Embryonic facial prominence (tissue), 1 donor: Measurements from ENCODE around the gene TGIF2LY.
"Not testable (repeated sequence)": the region's sequence is repeated elsewhere in the genome, so short reads cannot be mapped to it uniquely, and the experiment has no call there.

Source experiments
- DNase-seq: peaks from one replicate; pipeline ENCODE4 v3.0.0-alpha.2; 2016; ENCODE audit errors: extremely low spot score

The TGIF2LY gene

GRCh38 chrY:3578767-3579166 is at the start of gene TGIF2LY:
TGIF2LY (plus strand) TSS chrY:3579067; CDS start chrY:3579245, 178 bp downstream.
- not testable (repeated sequence) for DNase-seq
